GM12878 (cell line): ENCODE measurements around the gene CDC14A. TPM values are rescaled to one million over a fixed set of nuclear protein-coding genes. Genes with fewer than 3 reads are reported as not detected.

Source experiments
- ATAC-seq: fragments of 200-7000 bp; cut with Tn5 transposase; 3 replicates; pipeline ENCODE4 v1.9.1; 2020; ENCODE audit warnings: mild to moderate bottlenecking, moderate library complexity
- BruUV-seq: library from RNA; stranded (reverse); fragments of 400-500 nt; replicated peaks from 2 replicates; lab custom pipeline; 2021; lab: Mats Ljungman, UMichigan
- CTCF ChIA-PET: fragments of 300-600 bp; sonication (Branson Sonifier 250); formaldehyde crosslinking; extraction: SDS; loops from one replicate; lab custom pipeline; 2021; ENCODE audit warnings: inconsistent platforms; lab: Yijun Ruan, JAX
- POLR2A ChIA-PET: fragments of 350-600 bp; formaldehyde crosslinking; extraction: SDS; loops from one replicate; lab custom pipeline; 2021; ENCODE audit warnings: inconsistent platforms; lab: Charles Lee
- RAD21 ChIA-PET: fragments of 300-600 bp; sonication (Branson Sonifier 250); formaldehyde crosslinking; loops from one replicate; lab custom pipeline; 2023; ENCODE audit warnings: antibody characterized with exemption; ENCODE audit not compliant: unreplicated experiment; lab: Charles Lee
- SMC1A ChIA-PET: fragments of 300-600 bp; sonication (Branson Sonifier 250); formaldehyde crosslinking; loops from one replicate; lab custom pipeline; 2023; ENCODE audit not compliant: unreplicated experiment, uncharacterized antibody; lab: Charles Lee
- DNase-seq: peaks from one replicate; pipeline ENCODE4 v3.0.0-alpha.2; 2011; ENCODE audit warnings: low read depth, low spot score
- FAIRE-seq: peaks from 3 replicates; lab custom pipeline; 2011; peaks lifted over from hg19 to GRCh38; lab: Jason Lieb, UNC
- H2AFZ ChIP-seq: 2 replicates; pipeline ENCODE4 v1.6.0; 2011; ENCODE audit warnings: low read depth, low read length, control low read depth; ENCODE audit not compliant: control insufficient read depth
- H3K27ac ChIP-seq: 2 replicates; pipeline ENCODE4 v1.5.1; 2011; ENCODE audit warnings: control low read depth; ENCODE audit not compliant: control insufficient read depth, insufficient read depth
- H3K27me3 ChIP-seq, 2 experiments: replicated peaks in 1 of 2; 2 replicates each; pipeline versions ENCODE4 v1.6.0 to v1.6.1; 2011; ENCODE audit warnings: low read length in 1 of 2; ENCODE audit not compliant: control insufficient read depth in 2 of 2, insufficient read depth in 2 of 2
- H3K36me3 ChIP-seq, 2 experiments: 2 replicates each; pipeline ENCODE4 v1.5.1; 2011; ENCODE audit warnings: low read length in 1 of 2; ENCODE audit not compliant: control insufficient read depth in 2 of 2, insufficient read depth in 2 of 2
- H3K4me1 ChIP-seq: 2 replicates; pipeline ENCODE4 v1.6.1; 2011; ENCODE audit warnings: mild to moderate bottlenecking, low read length, moderate library complexity, mixed read lengths; ENCODE audit not compliant: control insufficient read depth, insufficient read depth
- H3K4me2 ChIP-seq: 2 replicates; pipeline ENCODE4 v1.6.0; 2011; ENCODE audit warnings: control low read depth; ENCODE audit not compliant: control insufficient read depth, insufficient read depth
- H3K4me3 ChIP-seq: fragments of 200-600 bp; sonication (generic); 2 replicates; pipeline ENCODE4 v1.5.1; 2016
- H3K79me2 ChIP-seq: 2 replicates; pipeline ENCODE4 v1.6.0; 2011; ENCODE audit warnings: low read length; ENCODE audit not compliant: control insufficient read depth, insufficient read depth
- H3K9ac ChIP-seq: 2 replicates; pipeline ENCODE4 v1.8.0; 2011; ENCODE audit warnings: low read length, control low read depth, mixed read lengths; ENCODE audit not compliant: control insufficient read depth, insufficient read depth
- H3K9me3 ChIP-seq: replicated peaks from 3 replicates; pipeline ENCODE4 v1.5.1; 2011; ENCODE audit warnings: mild to moderate bottlenecking, low read length; ENCODE audit not compliant: control insufficient read depth, insufficient read depth
- H4K20me1 ChIP-seq: 2 replicates; pipeline ENCODE4 v1.6.0; 2011; ENCODE audit not compliant: control insufficient read depth, insufficient read depth
- BRCA1 ChIP-seq: IDR thresholded peaks from 2 replicates; pipeline ENCODE4 v1.6.1; 2011; ENCODE audit warnings: low read depth, low read length, improper control_type of control experiment
- CHD1 ChIP-seq: IDR thresholded peaks from 2 replicates; pipeline ENCODE4 v1.6.1; 2012; ENCODE audit warnings: low read depth, low read length, improper control_type of control experiment
- FOXK2 ChIP-seq: fragments of 450-650 bp; IDR thresholded peaks from 2 replicates; pipeline ENCODE4 v1.6.1; 2017; ENCODE audit warnings: mild to moderate bottlenecking, moderate library complexity
- NR2C2 ChIP-seq: IDR thresholded peaks from 2 replicates; pipeline ENCODE4 v1.6.1; 2011; ENCODE audit warnings: borderline replicate concordance, low read depth; ENCODE audit not compliant: control insufficient read depth, insufficient read length
- POU2F2 ChIP-seq: IDR thresholded peaks from 3 replicates; pipeline ENCODE4 v1.6.1; 2011; ENCODE audit warnings: low read depth, mild to moderate bottlenecking, low read length, borderline replicate concordance
- RAD21 ChIP-seq: IDR thresholded peaks from 2 replicates; pipeline ENCODE4 v1.6.1; 2011; ENCODE audit warnings: mild to moderate bottlenecking, low read depth, low read length, moderate library complexity; ENCODE audit not compliant: insufficient read depth
- WGBS: methylation state at CpG from one replicate; pipeline ENCODE4 v1.1.6; 2016; ENCODE audit warnings: low lambda C conversion rate; ENCODE audit not compliant: insufficient replicate concordance, insufficient coverage; ENCODE audit errors: missing lambda C conversion rate; 5-methylcytosine and 5-hydroxymethylcytosine counted together
- in situ Hi-C: fragments of 300-500 bp; cut with MboI; formaldehyde crosslinking; loops from 9 replicates; pipeline ENCODE4 v1.14.3; 2018; ENCODE audit warnings: mixed read lengths
- intact Hi-C: fragments of 100-400 bp; cut with micrococcal nuclease; formaldehyde crosslinking; loops from one replicate; pipeline ENCODE4 v1.14.2; 2022; ENCODE audit not compliant: unreplicated experiment
- polyA plus RNA-seq, 11 experiments: library from polyadenylated mRNA; depleted of rRNA in 4 of 11; unstranded in 6 of 11; stranded (reverse) in 5 of 11; fragments of >200 nt; fragmentation: Nextera tagmentation in 4 of 11; fragmentation: Illumina TruSeq in 1 of 11; extraction: Ambion mirVana in 4 of 11; extraction: Trizol in 1 of 11; gene quantifications; 1 replicate in 1 of 11; 2 replicates in 10 of 11; pipeline versions ENCODE4 v1.2.1 to v1.2.3, GENCODE V29; 2011 to 2016; ENCODE audit warnings: inconsistent platforms in 2 of 11, missing spikeins in 2 of 11, low read depth in 1 of 11
- total RNA-seq, 4 experiments: library from RNA; depleted of rRNA in 3 of 4; stranded (reverse); fragments of >200 nt in 3 of 4; fragmentation: Illumina TruSeq in 1 of 4; extraction: Trizol in 1 of 4; gene quantifications; 2 replicates each; pipeline versions ENCODE4 v1.2.1 to v1.2.3, GENCODE V29; 2013 to 2021
- TF ChIP-seq, protein P1 (sequence below): IDR thresholded peaks from 2 replicates; pipeline ENCODE4 v1.6.1; 2012; ENCODE audit warnings: mild to moderate bottlenecking, low read depth, low read length
- TF ChIP-seq, protein P2 (sequence below): IDR thresholded peaks from 2 replicates; pipeline ENCODE4 v1.6.1; 2012; ENCODE audit warnings: improper control_type of control experiment, low read depth, low read length; ENCODE audit not compliant: insufficient replicate concordance
- TF ChIP-seq, protein P3 (sequence below), 3 experiments: IDR thresholded peaks in 2 of 3; conservative IDR thresholded peaks in 1 of 3; 2 replicates each; pipeline ENCODE4 v1.5.1; 2011; ENCODE audit warnings: low read depth in 3 of 3, low read length in 3 of 3, mild to moderate bottlenecking in 3 of 3, control low read depth in 2 of 3, moderate library complexity in 2 of 3, inconsistent platforms in 1 of 3, mixed read lengths in 1 of 3; ENCODE audit not compliant: control insufficient read depth in 2 of 3, insufficient read depth in 1 of 3; ENCODE audit errors: extremely low read depth in 1 of 3

Gene CDC14A
- total and polyA plus RNA-seq, 10 of the 15 experiments (the other 5 are each of a cell fraction or from before 2014, with no cell fraction given): 1.5 to 7.1 (median 5.5) TPM

DNA sequence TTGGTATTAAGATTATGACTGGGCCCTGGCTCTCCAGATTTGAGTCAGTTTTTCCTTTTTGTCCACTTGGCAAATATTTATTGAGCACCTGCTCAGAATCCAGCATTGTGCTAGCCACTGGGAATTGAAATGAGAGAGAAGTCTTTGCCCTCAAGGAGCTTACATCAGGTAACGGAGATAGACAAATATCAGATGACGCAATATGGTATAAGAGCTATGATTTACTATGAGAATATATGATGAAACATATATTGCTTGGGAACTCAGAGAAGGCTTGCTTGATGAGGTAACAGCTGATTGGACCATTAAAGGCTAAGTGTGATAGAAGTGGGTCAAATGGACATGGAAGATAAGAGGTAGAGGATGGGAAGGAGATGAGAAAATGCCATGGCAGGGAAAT lies 144.6 kb downstream of the CDC14A start:
- Histone ChIP-seq H3K79me2 (no peaks in the 10 kb centered on the region), H3K9me3 (no peaks in the 10 kb centered on the region), H3K9ac (no peak overlapping the region), H3K4me2 (no peak overlapping the region), H3K4me3 (no peak overlapping the region), H2AFZ (no peak overlapping the region), H4K20me1 (no peaks in the 10 kb centered on the region), H3K27ac (no peak overlapping the region), H3K27me3 (no peaks in the 10 kb centered on the region)
- intact Hi-C loops: no loop called here
- in situ Hi-C loops: no loop called here
- BruUV-seq: no TSS peak
- FAIRE-seq: no peak
- ChIA-PET SMC1A (interaction anchor here (0.9 to 1.5 kb wide), 3 partner anchors 18 to 38 kb away, joined by 3 to 5 read pairs (median 4); no protein-coding TSS in a partner anchor), CTCF (interaction anchor here (0.8 to 2.3 kb wide), 4 partner anchors 12 to 46 kb away, joined by 3 to 10 read pairs (median 6); no protein-coding TSS in a partner anchor), POLR2A (interaction anchor here (0.6 kb wide), 1 partner anchor 9 kb away, joined by 3 read pairs; no protein-coding TSS in a partner anchor)
- 97% methylated on average over 2 of the region's 2 CpGs for WGBS
- TF ChIP-seq FOXK2 (no peak), RAD21 (no peak), NR2C2 (no peak), POU2F2 (no peak), CHD1 (no peak), BRCA1 (no peak)
- TF ChIP-seq, protein P1, sequence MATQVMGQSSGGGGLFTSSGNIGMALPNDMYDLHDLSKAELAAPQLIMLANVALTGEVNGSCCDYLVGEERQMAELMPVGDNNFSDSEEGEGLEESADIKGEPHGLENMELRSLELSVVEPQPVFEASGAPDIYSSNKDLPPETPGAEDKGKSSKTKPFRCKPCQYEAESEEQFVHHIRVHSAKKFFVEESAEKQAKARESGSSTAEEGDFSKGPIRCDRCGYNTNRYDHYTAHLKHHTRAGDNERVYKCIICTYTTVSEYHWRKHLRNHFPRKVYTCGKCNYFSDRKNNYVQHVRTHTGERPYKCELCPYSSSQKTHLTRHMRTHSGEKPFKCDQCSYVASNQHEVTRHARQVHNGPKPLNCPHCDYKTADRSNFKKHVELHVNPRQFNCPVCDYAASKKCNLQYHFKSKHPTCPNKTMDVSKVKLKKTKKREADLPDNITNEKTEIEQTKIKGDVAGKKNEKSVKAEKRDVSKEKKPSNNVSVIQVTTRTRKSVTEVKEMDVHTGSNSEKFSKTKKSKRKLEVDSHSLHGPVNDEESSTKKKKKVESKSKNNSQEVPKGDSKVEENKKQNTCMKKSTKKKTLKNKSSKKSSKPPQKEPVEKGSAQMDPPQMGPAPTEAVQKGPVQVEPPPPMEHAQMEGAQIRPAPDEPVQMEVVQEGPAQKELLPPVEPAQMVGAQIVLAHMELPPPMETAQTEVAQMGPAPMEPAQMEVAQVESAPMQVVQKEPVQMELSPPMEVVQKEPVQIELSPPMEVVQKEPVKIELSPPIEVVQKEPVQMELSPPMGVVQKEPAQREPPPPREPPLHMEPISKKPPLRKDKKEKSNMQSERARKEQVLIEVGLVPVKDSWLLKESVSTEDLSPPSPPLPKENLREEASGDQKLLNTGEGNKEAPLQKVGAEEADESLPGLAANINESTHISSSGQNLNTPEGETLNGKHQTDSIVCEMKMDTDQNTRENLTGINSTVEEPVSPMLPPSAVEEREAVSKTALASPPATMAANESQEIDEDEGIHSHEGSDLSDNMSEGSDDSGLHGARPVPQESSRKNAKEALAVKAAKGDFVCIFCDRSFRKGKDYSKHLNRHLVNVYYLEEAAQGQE: no peak
- TF ChIP-seq, protein P2, sequence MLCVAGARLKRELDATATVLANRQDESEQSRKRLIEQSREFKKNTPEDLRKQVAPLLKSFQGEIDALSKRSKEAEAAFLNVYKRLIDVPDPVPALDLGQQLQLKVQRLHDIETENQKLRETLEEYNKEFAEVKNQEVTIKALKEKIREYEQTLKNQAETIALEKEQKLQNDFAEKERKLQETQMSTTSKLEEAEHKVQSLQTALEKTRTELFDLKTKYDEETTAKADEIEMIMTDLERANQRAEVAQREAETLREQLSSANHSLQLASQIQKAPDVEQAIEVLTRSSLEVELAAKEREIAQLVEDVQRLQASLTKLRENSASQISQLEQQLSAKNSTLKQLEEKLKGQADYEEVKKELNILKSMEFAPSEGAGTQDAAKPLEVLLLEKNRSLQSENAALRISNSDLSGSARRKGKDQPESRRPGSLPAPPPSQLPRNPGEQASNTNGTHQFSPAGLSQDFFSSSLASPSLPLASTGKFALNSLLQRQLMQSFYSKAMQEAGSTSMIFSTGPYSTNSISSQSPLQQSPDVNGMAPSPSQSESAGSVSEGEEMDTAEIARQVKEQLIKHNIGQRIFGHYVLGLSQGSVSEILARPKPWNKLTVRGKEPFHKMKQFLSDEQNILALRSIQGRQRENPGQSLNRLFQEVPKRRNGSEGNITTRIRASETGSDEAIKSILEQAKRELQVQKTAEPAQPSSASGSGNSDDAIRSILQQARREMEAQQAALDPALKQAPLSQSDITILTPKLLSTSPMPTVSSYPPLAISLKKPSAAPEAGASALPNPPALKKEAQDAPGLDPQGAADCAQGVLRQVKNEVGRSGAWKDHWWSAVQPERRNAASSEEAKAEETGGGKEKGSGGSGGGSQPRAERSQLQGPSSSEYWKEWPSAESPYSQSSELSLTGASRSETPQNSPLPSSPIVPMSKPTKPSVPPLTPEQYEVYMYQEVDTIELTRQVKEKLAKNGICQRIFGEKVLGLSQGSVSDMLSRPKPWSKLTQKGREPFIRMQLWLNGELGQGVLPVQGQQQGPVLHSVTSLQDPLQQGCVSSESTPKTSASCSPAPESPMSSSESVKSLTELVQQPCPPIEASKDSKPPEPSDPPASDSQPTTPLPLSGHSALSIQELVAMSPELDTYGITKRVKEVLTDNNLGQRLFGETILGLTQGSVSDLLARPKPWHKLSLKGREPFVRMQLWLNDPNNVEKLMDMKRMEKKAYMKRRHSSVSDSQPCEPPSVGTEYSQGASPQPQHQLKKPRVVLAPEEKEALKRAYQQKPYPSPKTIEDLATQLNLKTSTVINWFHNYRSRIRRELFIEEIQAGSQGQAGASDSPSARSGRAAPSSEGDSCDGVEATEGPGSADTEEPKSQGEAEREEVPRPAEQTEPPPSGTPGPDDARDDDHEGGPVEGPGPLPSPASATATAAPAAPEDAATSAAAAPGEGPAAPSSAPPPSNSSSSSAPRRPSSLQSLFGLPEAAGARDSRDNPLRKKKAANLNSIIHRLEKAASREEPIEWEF: no peak
- TF ChIP-seq, protein P3, sequence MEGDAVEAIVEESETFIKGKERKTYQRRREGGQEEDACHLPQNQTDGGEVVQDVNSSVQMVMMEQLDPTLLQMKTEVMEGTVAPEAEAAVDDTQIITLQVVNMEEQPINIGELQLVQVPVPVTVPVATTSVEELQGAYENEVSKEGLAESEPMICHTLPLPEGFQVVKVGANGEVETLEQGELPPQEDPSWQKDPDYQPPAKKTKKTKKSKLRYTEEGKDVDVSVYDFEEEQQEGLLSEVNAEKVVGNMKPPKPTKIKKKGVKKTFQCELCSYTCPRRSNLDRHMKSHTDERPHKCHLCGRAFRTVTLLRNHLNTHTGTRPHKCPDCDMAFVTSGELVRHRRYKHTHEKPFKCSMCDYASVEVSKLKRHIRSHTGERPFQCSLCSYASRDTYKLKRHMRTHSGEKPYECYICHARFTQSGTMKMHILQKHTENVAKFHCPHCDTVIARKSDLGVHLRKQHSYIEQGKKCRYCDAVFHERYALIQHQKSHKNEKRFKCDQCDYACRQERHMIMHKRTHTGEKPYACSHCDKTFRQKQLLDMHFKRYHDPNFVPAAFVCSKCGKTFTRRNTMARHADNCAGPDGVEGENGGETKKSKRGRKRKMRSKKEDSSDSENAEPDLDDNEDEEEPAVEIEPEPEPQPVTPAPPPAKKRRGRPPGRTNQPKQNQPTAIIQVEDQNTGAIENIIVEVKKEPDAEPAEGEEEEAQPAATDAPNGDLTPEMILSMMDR (IDR thresholded peaks at IDR 0.05 in 2 of 3, conservative IDR thresholded peaks at IDR 0.05 in 1 of 3; ENCODE audit: control insufficient read depth in 2 of 3, extremely low read depth in 1 of 3, insufficient read depth in 1 of 3, low read depth in 3 of 3, low read length in 3 of 3): no peak
- TF ChIP-seq, all 136 proteins: peak for 0
- ATAC-seq (no peak), DNase-seq (no peak)
- H3K36me3 ChIP-seq: peaks cover 0 to 2% of the 10 kb centered on the region in 2 experiments; a peak in 1 of 4 replicates
- RAD21 ChIA-PET: no interaction called here
- no peaks in the 10 kb centered on the region for H3K4me1 ChIP-seq
